ENCODE results near the gene MOXD1.

- no peak for TF ChIP-seq YY1 (IDR thresholded peaks at IDR 0.05; ENCODE audit: low read depth, low read length)
- no peak for TF ChIP-seq POLR2A (IDR thresholded peaks at IDR 0.05; ENCODE audit: control extremely low read depth in 1 of 2, low read depth in 2 of 2, low read length in 2 of 2)
- TF ChIP-seq JUND (IDR thresholded peaks at IDR 0.05; ENCODE audit: low read length), result no peak
- no peak for TF ChIP-seq CTCF (IDR thresholded peaks at IDR 0.05; ENCODE audit: control extremely low read depth in 1 of 3, insufficient read depth in 1 of 3, low read depth in 1 of 3, low read length in 3 of 3)
- no peak for TF ChIP-seq RFX5 (IDR thresholded peaks at IDR 0.05; ENCODE audit: borderline replicate concordance, low read depth, low read length)
These were observed 9.6 kb upstream of the MOXD1 start for GRCh38 chr6:132410830-132411229.
